NCI-H2196 (cell line): ENCODE results near the gene RIT1.
"Not testable (repeated sequence)": the region's sequence is repeated elsewhere in the genome, so short reads cannot be mapped to it uniquely, and the experiment has no call there.

ENCODE experiments used
- DNase-seq: peaks from one replicate; lab custom pipeline; 2025; ENCODE audit not compliant: unreplicated experiment; lab: John Stamatoyannopoulos, UW

Gene RIT1

GRCh38 chr1:155934097-155934935 lies 23.2 kb upstream of the RIT1 start, which contains the start of gene KHDC4:
TSS of gene KHDC4 (minus strand) at chr1:155934413. CDS start at chr1:155934373, 40 bp downstream.
- peak; percentile 97 for DNase-seq

GRCh38 chr1:155933591-155934096 lies 22.5 kb upstream of the RIT1 start:
- DNase-seq: no peak

- no peak for DNase-seq
These were observed 21.3 kb upstream of the RIT1 start for GRCh38 chr1:155932487-155932886.

- DNase-seq: no peak
These were observed 20.9 kb upstream of the RIT1 start for GRCh38 chr1:155932081-155932480.

- no peak for DNase-seq
These were observed 20.3 kb upstream of the RIT1 start for GRCh38 chr1:155931332-155932038.

- DNase-seq: not testable (repeated sequence)
These were observed 19.6 kb upstream of the RIT1 start for GRCh38 chr1:155930725-155931124.

- no peak for DNase-seq
These were observed 17.9 kb upstream of the RIT1 start for GRCh38 chr1:155929057-155929456.

- no peak for DNase-seq
These were observed 14.4 kb upstream of the RIT1 start for GRCh38 chr1:155925506-155925905.

GRCh38 chr1:155920717-155921116 lies 9.6 kb upstream of the RIT1 start:
- no peak for DNase-seq

GRCh38 chr1:155919801-155920200 lies 8.7 kb upstream of the RIT1 start:
- no peak for DNase-seq

GRCh38 chr1:155918660-155919059 lies 7.5 kb upstream of the RIT1 start:
- DNase-seq: no peak

GRCh38 chr1:155913969-155914757 lies 3.0 kb upstream of the RIT1 start:
- DNase-seq: no peak

- DNase-seq: no peak
These were observed 947 bp upstream of the RIT1 start for GRCh38 chr1:155912056-155912536.

- DNase-seq: no peak
These were observed 478 bp downstream of the RIT1 start for GRCh38 chr1:155910621-155911121.

- no peak for DNase-seq
These were observed 1.3 kb downstream of the RIT1 start for GRCh38 chr1:155909894-155910293.

- no peak for DNase-seq
These were observed 6.9 kb downstream of the RIT1 start for GRCh38 chr1:155904261-155904660.

GRCh38 chr1:155900161-155900560 lies 11.0 kb downstream of the RIT1 start:
- no peak for DNase-seq

GRCh38 chr1:155899683-155900082 lies 11.5 kb downstream of the RIT1 start:
- DNase-seq: no peak

GRCh38 chr1:155898888-155899287 lies 12.3 kb downstream of the RIT1 start:
- no peak for DNase-seq

- no peak for DNase-seq
These were observed 13.4 kb downstream of the RIT1 start for GRCh38 chr1:155897746-155898145.

GRCh38 chr1:155896476-155896875 lies 14.7 kb downstream of the RIT1 start:
- DNase-seq: not testable (repeated sequence)
